ENCODE measurements around the gene CCDC122.
"Not testable (repeated sequence)": the region's sequence is repeated elsewhere in the genome, so short reads cannot be mapped to it uniquely, and the experiment has no call there.

Gene CCDC122

DNA sequence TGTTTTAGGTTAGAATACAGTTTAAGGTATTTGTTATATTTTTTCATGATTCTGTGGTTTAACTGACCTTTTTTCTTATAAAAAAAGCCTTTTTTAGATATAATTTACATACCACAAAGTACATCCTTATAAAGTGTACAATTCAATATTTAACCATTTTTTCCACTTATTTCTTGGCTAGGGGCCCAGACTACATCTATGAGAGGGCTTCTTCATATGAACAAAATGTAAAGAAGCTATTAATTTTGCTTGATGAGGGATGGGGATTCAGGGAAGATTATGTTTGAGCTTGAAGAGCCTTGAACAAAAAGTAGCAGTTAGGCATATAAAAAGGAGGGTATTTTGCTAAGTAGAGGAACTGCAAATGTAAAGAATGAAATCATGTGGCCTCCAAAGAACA is 2.2 kb downstream of the CCDC122 start:
- no peak for DNase-seq (ENCODE audit: low read depth)

- no peak for DNase-seq (ENCODE audit: low read depth)
These were observed 3.2 kb downstream of the CCDC122 start for GRCh38 chr13:43876366-43876765.

DNA sequence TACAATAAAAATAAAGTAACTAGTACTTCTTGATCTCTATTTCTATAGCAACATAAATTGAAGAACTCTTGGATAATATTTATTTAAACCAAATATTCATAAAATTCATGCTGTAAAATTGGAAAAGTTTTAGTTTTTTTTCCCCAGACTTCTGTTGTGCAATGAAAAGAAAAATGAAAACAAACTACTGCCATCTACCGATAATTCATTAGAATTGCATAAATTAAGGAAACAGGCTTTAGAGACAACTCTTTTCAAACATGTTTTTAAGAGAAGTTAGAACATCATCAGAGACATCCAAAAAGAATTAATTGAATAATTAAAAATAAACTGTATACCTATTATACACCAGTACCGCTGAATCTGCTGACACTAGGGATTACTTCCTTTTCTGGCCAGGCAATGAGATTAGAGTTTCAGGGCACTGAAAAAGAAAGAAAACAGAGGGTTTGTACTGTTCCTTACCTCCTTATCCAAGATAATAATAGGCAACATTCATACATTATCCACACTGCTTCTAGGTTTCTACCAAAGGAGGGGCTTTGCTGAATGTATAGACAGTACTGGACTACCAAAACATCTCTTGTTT is 4.9 kb downstream of the CCDC122 start:
- DNase-seq (ENCODE audit: low read depth): no peak

DNA sequence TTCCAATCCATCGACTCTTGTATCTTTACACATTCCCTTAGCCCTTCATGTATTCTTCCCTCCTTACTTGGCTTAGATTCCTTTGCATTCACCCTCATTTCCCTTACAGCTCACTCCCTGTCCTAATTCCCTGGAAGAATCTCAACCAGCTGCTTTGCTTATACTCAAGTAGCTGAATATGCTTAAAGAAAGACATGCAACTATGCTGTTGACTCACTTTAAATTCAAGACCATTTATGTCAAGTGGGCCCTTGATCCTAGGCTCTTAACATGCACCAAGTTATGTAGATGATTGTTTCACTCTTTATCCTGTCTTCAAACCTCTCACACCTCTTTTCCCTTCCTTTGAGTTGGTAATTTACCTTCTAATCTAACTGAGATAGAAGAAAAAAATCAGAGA is 7.4 kb downstream of the CCDC122 start:
- no peak for DNase-seq (ENCODE audit: low read depth)

- DNase-seq (ENCODE audit: low read depth): peak; percentile 65
These were observed 13.6 kb downstream of the CCDC122 start for GRCh38 chr13:43865892-43866291.

DNA sequence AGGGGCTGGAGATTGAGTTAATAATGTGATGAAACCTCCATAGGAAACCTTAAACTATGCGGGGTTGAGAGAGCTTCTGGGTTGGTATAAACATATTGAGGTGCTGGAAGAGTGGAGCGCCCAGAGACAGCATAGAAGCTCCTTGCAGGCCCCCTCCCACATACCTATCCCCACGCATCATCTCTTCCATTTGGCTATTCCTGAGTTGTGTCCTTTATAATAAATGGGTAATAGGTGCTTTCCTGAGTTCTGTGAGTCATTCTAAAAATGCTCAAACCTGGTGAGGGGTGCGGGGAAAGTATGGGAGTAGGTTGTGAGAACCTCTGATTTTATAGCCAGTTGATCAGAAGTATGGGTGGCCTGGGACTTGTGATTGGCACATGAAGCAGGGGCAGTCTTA is 14.6 kb downstream of the CCDC122 start:
- DNase-seq (ENCODE audit: low read depth): no peak

DNA sequence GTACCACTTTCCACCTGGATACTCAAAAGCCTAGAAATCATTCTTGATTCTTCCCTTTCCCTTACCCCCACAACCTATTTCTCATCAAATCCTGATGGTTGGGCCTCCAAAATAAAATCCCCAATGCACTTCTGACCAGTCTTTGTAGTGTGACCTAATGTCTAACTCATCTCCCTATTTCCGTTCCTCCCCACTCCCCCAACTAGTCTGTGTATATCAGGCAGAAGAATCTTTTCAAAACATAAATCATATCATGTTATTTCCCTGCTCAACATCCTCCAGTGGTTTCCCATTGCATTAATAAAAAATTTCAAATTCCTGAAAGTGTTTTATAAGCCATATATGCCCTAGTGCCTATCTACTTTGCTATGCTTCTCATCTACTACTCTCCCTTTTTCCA is 17.7 kb downstream of the CCDC122 start:
- DNase-seq (ENCODE audit: low read depth): no peak

DNA sequence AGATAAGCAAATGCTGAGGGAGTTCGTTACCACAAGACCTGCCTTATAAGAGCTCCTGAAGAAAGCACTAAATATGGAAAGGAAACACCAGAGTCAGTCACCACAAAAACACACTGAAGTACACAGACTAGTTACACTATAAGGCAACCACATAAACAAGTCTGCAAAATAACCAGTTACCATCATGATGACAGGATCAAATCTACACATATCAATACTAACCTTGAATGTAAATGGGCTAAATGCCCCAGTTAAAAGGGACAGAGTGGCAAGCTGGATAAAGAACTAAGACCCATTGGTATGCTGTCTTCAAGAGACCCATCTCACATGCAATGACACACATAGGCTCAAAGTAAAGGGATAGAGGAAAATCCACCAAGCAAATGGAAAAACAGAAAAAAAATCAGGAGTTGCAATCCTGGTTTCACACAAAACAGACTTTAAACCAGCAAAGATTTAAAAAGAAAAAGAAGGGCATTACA is 26.6 kb downstream of the CCDC122 start:
- no peak for DNase-seq (ENCODE audit: low read depth)

DNA sequence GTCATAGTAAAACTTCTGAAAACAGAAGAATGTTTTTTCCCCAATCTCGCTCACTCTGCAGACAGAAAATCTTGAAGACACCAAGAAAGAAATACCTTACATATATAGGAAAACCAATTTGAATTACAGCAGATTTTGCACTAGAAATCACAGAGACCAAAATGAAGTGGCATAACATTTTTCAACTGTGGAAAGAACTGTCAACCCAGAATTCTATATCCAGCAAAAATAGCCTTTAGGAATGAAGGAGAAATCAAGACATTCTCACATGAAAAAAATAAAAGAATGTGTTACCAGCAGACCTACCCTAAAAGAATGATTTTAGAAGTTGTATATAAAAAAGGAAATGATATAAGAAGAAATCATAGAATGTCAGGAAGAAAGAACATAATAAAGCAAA is 28.7 kb downstream of the CCDC122 start:
- no peak for DNase-seq (ENCODE audit: low read depth)

GRCh38 chr13:43848001-43848649 is 31.4 kb downstream of the CCDC122 start:
- no peak for DNase-seq (ENCODE audit: low read depth)

DNA sequence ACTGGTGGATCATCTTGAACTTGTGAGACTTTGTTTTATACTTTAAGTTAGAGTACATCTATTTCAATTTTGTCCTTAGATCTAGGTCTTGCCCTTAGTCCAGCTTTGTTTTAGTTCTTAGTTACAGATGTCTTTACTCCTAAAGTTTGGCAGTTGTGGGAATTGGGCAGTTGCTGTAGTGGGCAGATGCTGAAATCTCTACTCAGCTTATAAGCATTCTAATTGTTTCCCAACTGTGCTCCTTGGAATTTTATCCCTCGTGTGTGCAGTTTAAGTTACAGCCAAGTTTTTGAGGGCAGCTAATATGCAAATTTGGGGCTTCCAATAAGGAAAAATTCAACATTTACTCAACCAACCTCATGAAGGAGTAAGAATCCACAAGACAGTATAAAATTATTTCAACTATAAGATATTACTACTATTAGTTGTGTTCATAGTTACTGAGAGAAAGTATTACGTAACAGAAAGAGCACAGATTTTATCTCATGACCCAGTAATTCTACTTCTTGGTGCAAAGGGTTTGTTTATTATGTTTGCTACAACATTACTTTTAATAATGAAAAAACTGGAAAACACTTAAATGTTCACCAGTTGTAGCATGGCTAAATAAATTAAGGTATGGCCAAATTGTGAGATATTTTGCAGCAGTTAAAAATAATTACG is 32.9 kb downstream of the CCDC122 start:
- DNase-seq (ENCODE audit: low read depth): no peak

GRCh38 chr13:43838909-43839308 is 40.6 kb downstream of the CCDC122 start:
- no peak for DNase-seq (ENCODE audit: low read depth)

DNA sequence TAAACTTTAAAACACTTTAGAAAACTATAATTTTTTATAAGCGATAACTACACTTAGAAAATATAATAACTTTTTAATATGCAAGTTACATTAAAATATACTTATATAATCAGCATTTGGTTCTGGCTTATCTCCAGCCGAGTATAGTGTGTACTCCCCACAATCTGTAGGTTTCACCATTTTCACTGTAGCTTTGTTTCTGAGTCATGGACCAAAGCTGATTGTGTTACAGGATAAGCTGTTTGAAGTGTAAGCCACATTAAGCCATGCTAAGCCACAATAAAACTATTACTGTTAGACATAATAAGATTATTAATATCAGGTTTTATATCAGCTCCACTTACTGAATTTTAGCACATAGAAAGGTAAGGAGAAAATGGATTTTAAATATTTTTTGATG is 43.8 kb downstream of the CCDC122 start:
- no peak for DNase-seq (ENCODE audit: low read depth)

- no peak for DNase-seq (ENCODE audit: low read depth)
These were observed 48.5 kb downstream of the CCDC122 start for GRCh38 chr13:43831088-43831487.

GRCh38 chr13:43830497-43830881 is 49.1 kb downstream of the CCDC122 start:
- peak; percentile 93 for DNase-seq (ENCODE audit: low read depth)

- not testable (repeated sequence) for DNase-seq (ENCODE audit: low read depth)
These were observed 54.9 kb downstream of the CCDC122 start for GRCh38 chr13:43824656-43825055.

DNA sequence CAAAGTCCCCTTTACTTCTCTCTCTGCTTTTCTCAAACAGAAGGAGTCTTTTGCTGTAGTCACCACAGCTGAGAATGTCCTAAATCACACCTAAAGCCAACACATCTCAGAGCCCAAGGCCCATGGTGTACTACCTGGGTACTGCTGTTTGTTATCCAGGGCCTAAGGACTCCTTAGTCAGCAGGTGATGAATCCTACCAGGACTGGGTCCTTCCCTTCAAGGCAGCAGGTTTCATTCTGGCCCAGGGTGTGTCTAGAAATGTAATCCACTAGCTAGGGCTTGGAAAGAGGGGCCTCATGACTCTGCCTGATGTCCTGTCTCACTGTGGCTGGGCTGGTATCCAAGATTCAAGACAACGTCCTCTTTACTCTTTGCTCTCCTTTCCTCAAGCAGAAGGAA is 56.6 kb downstream of the CCDC122 start:
- DNase-seq (ENCODE audit: low read depth): no peak

DNA sequence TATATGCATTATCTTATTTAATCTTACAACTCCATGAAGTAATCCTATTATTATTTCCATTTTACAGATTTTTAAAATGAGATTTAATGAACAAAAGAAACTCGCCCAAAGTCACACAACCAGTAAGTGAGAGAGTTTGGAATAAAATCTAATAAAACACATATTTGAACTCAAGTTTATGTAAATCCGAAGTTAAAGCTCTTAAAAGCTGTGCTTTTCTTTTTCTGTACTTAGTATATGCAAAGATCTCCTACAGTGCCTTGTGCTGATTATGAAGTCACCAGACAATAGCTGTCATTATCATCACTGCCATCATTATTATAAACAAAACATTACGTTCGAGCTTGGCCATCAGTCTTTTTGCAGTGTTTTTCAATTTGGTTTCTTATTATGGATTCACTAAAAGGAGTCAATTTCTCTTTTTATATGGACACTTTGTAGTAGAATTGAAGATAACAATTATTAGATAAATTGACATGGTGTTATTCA is 63.1 kb downstream of the CCDC122 start:
- DNase-seq (ENCODE audit: low read depth): no peak

GRCh38 chr13:43815204-43815603 is 64.3 kb downstream of the CCDC122 start:
- DNase-seq (ENCODE audit: low read depth): peak; percentile 16

- no peak for DNase-seq (ENCODE audit: low read depth)
These were observed 70.9 kb downstream of the CCDC122 start for GRCh38 chr13:43808676-43809075.

DNA sequence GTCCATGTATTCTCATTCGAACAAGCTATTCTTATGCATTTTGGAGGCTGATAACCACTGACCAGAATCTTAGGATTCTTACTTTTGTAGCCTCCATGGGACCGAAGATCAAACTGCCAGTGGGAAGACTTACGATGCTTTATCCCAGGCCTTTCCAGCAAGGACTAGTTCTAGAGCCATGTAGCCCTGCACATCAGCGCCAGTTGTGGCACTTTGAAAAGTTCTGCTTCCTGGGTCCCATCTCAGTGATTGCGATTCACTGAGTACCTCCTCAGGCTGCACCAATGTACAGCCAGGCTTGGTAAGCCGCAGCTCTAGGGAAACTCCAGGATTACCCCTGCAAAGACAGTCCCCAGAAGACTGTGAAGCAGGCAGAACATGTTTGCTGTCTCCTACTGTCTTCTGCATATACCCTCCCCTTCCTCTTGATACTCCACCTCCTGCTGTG is 73.8 kb downstream of the CCDC122 start:
- no peak for DNase-seq (ENCODE audit: low read depth)

- DNase-seq (ENCODE audit: low read depth): peak; percentile 85
These were observed 74.5 kb downstream of the CCDC122 start for GRCh38 chr13:43805071-43805468.

- peak; percentile 54 for DNase-seq (ENCODE audit: low read depth)
These were observed 75.0 kb downstream of the CCDC122 start for GRCh38 chr13:43804461-43805070.

Measured in stromal cell of bone marrow (primary cell).